Mucosa of stomach (tissue), 1 donor: ENCODE data around the gene SUB1.
A peak's percentile ranks its signal among the peaks of the same experiment; 100 is the strongest.
"Not testable (repeated sequence)": the region's sequence is repeated elsewhere in the genome, so short reads cannot be mapped to it uniquely, and the experiment has no call there.

Experiments
- H3K27me3 ChIP-seq: one replicate; pipeline ENCODE4 v1.7.0; 2013; ENCODE audit warnings: mild to moderate bottlenecking, low read length; ENCODE audit not compliant: control insufficient read depth, insufficient read depth
- H3K36me3 ChIP-seq: one replicate; pipeline ENCODE4 v1.7.0; 2013; ENCODE audit warnings: low read length; ENCODE audit not compliant: control insufficient read depth, insufficient read depth
- H3K4me1 ChIP-seq: one replicate; pipeline ENCODE4 v1.7.0; 2013; ENCODE audit warnings: mild to moderate bottlenecking, low read length; ENCODE audit not compliant: control insufficient read depth, insufficient read depth
- H3K4me3 ChIP-seq: one replicate; pipeline ENCODE4 v1.7.0; 2013; ENCODE audit warnings: low read length
- H3K9ac ChIP-seq: one replicate; pipeline ENCODE4 v1.7.0; 2013; ENCODE audit warnings: mild to moderate bottlenecking, low read length, moderate library complexity
- H3K9me3 ChIP-seq: one replicate; pipeline ENCODE4 v1.7.0; 2013; ENCODE audit warnings: mild to moderate bottlenecking, low read length, moderate library complexity; ENCODE audit not compliant: control insufficient read depth
- donor health status: Pancreatic carcinoma.

The SUB1 gene

DNA sequence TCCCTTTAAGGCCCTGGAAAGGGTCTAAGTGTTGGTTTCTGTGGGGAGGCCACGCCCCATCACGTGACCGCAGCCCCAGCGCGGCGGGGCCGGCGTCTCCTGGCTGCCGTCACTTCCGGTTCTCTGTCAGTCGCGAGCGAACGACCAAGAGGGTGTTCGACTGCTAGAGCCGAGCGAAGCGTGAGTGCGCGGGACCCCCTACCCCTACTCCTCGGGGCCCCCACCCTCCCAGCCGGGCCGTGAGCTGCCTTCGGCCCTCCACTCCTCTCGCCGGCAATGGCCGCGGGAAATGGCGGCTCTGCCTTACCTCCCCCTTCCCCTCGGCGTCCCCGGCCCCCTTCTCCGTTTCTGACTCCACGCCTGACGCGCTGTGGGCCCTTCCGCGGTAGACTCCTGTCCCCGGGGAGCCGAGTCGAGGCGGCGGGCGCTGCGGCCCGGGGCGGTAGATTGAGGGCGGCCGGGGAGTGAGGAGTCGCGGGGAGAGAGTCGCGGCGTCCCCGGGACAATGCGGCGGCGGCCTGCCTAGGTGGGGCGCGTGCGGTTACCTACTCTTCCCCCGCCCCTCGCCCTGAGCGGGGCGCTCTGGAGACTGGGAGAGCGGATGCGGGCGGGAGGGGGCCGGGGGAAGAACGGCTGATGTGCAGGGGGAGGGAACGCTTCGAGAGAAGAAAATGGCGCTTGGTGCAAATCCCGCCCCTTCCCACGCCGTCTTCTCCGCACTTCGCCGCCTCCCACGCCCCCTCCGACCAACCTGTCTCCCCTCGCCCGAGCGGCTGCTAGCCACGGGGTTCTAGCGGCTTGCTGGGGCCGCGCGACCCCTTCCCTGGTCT is at the start of gene SUB1:
TSS of gene SUB1 (plus strand) at position 112 of the 830 bp plus-strand sequence. CDS start 2,956 bp downstream, outside the sequence.
- H3K36me3 ChIP-seq = no peaks in the 10 kb centered on the region
- no peaks in the 10 kb centered on the region for H3K9me3 ChIP-seq
- H3K9ac ChIP-seq = peak within 1 kb of the TSS; percentile 98
- peak within 1 kb of the TSS; percentile 61 for H3K4me3 ChIP-seq
- H3K4me1 ChIP-seq = peaks cover 5% of the 10 kb centered on the region
- no peaks in the 10 kb centered on the region for H3K27me3 ChIP-seq

DNA sequence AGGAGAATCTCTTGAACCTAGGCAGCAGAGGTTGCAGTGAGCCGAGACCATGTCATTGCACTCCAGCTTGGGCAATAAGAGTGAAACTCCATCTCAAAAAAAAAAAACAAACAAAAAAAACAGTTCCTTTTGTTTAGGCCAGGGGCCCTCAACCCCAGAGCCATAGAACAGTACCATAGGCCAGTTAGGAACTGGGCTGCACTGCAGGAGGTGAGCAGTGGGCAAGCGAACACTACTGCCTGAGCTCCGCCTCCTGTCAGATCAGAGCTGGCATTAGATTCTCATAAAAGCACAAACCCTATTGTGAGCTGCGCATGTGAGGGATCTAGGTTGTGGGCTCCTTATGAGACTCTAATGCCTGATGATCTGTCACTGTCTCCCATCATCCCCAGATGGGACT is 49.1 kb upstream of the SUB1 start:
- Histone ChIP-seq H3K4me3 (no peak overlapping the region), H3K9me3 (no peaks in the 10 kb centered on the region), H3K9ac (no peak overlapping the region), H3K27me3 (no peaks in the 10 kb centered on the region), H3K4me1 (no peaks in the 10 kb centered on the region), H3K36me3 (no peaks in the 10 kb centered on the region)

DNA sequence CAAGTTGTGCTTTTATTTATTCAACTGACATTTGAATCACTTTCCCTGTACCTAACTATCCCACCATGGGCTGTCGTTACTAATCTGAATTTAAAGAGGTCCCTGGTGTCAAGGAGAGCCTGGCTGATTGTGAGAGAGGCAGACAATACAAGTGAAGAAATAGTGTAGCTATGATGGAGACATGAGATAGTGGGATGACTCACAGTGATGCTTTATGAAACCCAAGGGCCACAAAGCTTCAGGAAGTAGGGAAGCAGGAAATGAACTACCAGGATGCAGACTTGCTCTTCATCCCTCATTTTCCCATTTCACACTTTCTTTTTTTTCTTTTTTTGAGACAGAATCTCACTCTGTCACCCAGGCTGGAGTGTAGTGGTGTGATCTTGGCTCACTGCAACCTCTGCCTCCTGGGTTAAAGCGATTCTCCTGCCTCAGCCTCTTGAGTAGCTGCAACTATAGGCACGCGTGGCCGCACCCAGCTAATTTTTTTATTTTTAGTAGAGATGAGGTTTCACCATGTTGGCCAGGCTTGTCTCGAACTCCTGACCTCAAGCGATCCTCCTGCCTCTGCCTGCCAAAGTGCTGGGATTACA is 47.8 kb upstream of the SUB1 start:
- H3K36me3 ChIP-seq, H3K9ac ChIP-seq, H3K4me3 ChIP-seq, H3K27me3 ChIP-seq, H3K4me1 ChIP-seq, H3K9me3 ChIP-seq: not testable (repeated sequence)

GRCh38 chr5:32538031-32538547 is 47.3 kb upstream of the SUB1 start:
- Histone ChIP-seq H3K27me3 (no peaks in the 10 kb centered on the region), H3K4me1 (no peaks in the 10 kb centered on the region), H3K4me3 (no peak overlapping the region), H3K9me3 (no peaks in the 10 kb centered on the region), H3K9ac (no peak overlapping the region), H3K36me3 (no peaks in the 10 kb centered on the region)

DNA sequence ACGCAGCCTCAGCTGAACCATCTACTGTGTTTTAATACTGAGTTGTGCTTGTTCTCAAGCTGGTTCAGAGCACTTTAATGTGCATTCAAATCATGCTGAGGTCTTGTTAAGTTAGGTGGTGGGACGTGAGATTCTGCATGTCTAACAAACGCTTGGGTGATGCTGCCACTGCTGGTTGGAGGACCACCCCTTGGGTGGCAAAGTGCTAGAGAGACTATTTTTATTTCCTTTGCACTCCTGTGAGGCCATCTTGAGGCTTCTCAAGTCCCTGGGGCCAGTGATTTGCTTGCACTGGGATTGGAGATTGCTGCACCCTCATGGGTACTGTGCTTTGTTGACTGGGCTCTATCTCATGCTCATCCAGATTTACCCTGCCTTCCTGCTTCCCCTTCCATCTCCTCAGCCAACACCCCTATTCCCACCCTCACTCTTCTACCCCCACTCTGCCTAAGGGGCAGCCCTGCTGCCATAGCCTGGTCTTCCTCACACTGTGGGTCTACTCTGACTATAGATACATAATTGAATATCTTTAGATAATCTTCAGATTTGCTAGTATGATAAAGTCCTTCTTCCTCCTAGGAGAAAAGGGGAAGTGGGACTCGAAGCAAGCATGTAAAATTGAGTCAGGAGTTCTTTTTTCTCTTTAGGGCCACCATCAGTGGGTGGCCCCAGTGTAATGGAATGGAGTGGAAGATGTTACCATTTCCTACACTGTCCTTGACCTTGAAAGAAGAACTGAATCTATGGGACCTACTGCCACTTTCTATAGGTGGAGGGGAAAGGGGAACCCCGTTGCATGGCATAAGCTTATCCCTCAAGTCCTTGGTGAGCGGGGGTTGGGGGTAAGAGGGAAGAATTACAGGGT is 45.1 kb upstream of the SUB1 start:
- no peaks in the 10 kb centered on the region for H3K9me3 ChIP-seq
- no peaks in the 10 kb centered on the region for H3K4me1 ChIP-seq
- no peak overlapping the region for H3K9ac ChIP-seq
- H3K36me3 ChIP-seq = no peaks in the 10 kb centered on the region
- no peaks in the 10 kb centered on the region for H3K27me3 ChIP-seq
- H3K4me3 ChIP-seq = no peak overlapping the region

- H3K36me3 ChIP-seq = no peaks in the 10 kb centered on the region
- no peak overlapping the region for H3K4me3 ChIP-seq
- no peaks in the 10 kb centered on the region for H3K9me3 ChIP-seq
- H3K4me1 ChIP-seq = no peaks in the 10 kb centered on the region
- no peak overlapping the region for H3K9ac ChIP-seq
- no peaks in the 10 kb centered on the region for H3K27me3 ChIP-seq
Observed at GRCh38 chr5:32541241-32541640, 44.1 kb upstream of the SUB1 start.

- no peaks in the 10 kb centered on the region for H3K27me3 ChIP-seq
- H3K9me3 ChIP-seq = no peaks in the 10 kb centered on the region
- no peaks in the 10 kb centered on the region for H3K4me1 ChIP-seq
- no peak overlapping the region for H3K9ac ChIP-seq
- no peak overlapping the region for H3K4me3 ChIP-seq
- H3K36me3 ChIP-seq = no peaks in the 10 kb centered on the region
Observed at GRCh38 chr5:32542216-32543059, 42.9 kb upstream of the SUB1 start.

DNA sequence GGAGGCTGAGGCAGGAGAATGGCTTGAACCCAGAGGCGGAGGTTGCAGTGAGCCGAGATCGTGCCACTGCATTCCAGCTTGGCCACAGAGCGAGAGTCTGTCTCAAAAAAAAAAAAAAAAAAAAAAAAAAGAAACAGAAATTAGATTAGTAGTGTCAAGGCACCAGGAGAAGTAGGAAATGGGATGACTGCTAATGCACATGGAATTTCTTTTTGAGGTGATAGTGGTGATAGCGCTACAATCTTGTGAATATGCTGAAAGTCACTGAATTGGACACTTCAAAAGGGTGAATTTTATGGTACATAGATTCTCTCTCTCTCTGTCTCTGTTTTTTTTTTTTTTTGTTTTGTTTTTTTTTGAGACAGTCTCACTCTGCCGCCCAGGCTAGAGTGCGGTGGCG is 42.1 kb upstream of the SUB1 start:
- Histone ChIP-seq H3K27me3 (no peaks in the 10 kb centered on the region), H3K9me3 (no peaks in the 10 kb centered on the region), H3K9ac (no peak overlapping the region), H3K36me3 (no peaks in the 10 kb centered on the region), H3K4me3 (no peak overlapping the region), H3K4me1 (no peaks in the 10 kb centered on the region)

DNA sequence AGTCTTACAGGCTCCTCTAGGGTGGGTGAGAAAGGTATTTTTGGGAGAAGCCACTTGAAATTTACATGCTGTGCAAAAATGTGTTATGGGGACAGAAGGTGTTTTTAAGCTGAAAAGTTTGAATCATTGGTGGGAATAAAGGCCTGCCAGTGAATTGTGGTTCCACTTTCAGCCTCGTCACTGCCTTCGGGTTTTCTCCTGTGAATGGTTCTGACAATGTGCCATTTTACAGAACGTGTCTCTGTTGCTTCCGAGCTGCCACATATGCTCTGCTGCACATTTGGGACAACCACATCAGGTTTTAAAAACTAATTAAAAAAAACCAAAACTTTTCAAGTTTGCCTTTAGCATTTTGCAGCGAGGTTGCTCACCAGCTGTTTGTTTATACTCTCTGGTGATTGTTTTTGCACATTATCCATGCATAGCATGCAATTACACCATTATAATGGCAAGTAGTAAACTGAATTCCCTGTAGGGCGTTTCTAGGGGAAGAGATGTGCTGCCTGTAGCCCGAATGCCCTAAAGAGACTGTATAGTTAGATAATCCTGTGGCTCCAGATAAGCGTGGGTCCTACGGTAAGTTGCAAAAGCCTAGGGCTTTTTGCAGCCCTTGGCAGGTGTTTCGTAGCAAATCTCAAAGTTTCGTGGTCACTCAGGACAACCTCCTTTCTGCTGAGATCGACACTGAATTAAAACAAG is 40.1 kb upstream of the SUB1 start:
- H3K4me3 ChIP-seq = no peak overlapping the region
- H3K36me3 ChIP-seq = no peaks in the 10 kb centered on the region
- no peaks in the 10 kb centered on the region for H3K4me1 ChIP-seq

GRCh38 chr5:32551194-32551593 is 34.2 kb upstream of the SUB1 start:
- Histone ChIP-seq H3K4me3 (no peak overlapping the region), H3K27me3 (no peaks in the 10 kb centered on the region), H3K9me3 (no peaks in the 10 kb centered on the region), H3K9ac (no peak overlapping the region), H3K4me1 (no peaks in the 10 kb centered on the region), H3K36me3 (no peaks in the 10 kb centered on the region)

More for the DNA sequence above, 40.1 kb upstream of the SUB1 start:
- H3K27me3 ChIP-seq = no peaks in the 10 kb centered on the region
- no peak overlapping the region for H3K9ac ChIP-seq
- no peaks in the 10 kb centered on the region for H3K9me3 ChIP-seq

- Histone ChIP-seq H3K27me3 (no peaks in the 10 kb centered on the region), H3K4me3 (no peak overlapping the region), H3K9ac (no peak overlapping the region), H3K36me3 (no peaks in the 10 kb centered on the region), H3K9me3 (no peaks in the 10 kb centered on the region), H3K4me1 (no peaks in the 10 kb centered on the region)
Observed at GRCh38 chr5:32551865-32552264, 33.5 kb upstream of the SUB1 start.
